ENCODE data around the gene SETD5.

SETD5 gene

GRCh38 chr3:9390265-9390888 lies 7.0 kb upstream of the SETD5 start:
- no peak for DNase-seq

GRCh38 chr3:9392041-9392440 lies 5.4 kb upstream of the SETD5 start:
- no peak for DNase-seq

- DNase-seq, result no peak
Measured at GRCh38 chr3:9395570-9396300, 1.7 kb upstream of the SETD5 start.

GRCh38 chr3:9396301-9396631 lies 1.1 kb upstream of the SETD5 start:
- no peak for DNase-seq

GRCh38 chr3:9396632-9397331 lies 633 bp upstream of the SETD5 start:
- DNase-seq, result peak; percentile 94

GRCh38 chr3:9397906-9398699 lies 688 bp downstream of the SETD5 start:
- peak; percentile 5 for DNase-seq

- DNase-seq, result peak; percentile 16
Measured at GRCh38 chr3:9398700-9399336, 1.4 kb downstream of the SETD5 start.

- no peak for DNase-seq
Measured at GRCh38 chr3:9399337-9399703, 1.9 kb downstream of the SETD5 start.

- no peak for DNase-seq
Measured at GRCh38 chr3:9399746-9400145, 2.3 kb downstream of the SETD5 start.

- DNase-seq, result no peak
Measured at GRCh38 chr3:9400616-9401015, 3.2 kb downstream of the SETD5 start.

GRCh38 chr3:9401986-9402385 lies 4.6 kb downstream of the SETD5 start:
- no peak for DNase-seq

GRCh38 chr3:9402410-9403228 lies 5.2 kb downstream of the SETD5 start:
- DNase-seq, result no peak

GRCh38 chr3:9403463-9403862 lies 6.0 kb downstream of the SETD5 start:
- DNase-seq, result no peak

- no peak for DNase-seq
Measured at GRCh38 chr3:9404680-9405079, 7.3 kb downstream of the SETD5 start.

GRCh38 chr3:9405756-9406155 lies 8.3 kb downstream of the SETD5 start:
- DNase-seq, result no peak

- no peak for DNase-seq
Measured at GRCh38 chr3:9406856-9407626, 9.6 kb downstream of the SETD5 start.

GRCh38 chr3:9408061-9408460 lies 10.6 kb downstream of the SETD5 start:
- DNase-seq, result no peak

GRCh38 chr3:9408546-9408945 lies 11.1 kb downstream of the SETD5 start:
- no peak for DNase-seq

GRCh38 chr3:9409981-9410854 lies 12.8 kb downstream of the SETD5 start:
- DNase-seq, result no peak

- no peak for DNase-seq
Measured at GRCh38 chr3:9411302-9411701, 13.9 kb downstream of the SETD5 start.

Measured in NK-92 treated with Interleukin-12 subunit alpha and Interleukin-12 subunit beta, amount 100 ng/mL, for 24 hours (cell line).